GM12878 (cell line): ENCODE results near the gene RAB31. TPM values are rescaled to one million over a fixed set of nuclear protein-coding genes. Genes with fewer than 3 reads are reported as not detected.

Source experiments
- ATAC-seq: fragments of 200-7000 bp; cut with Tn5 transposase; 3 replicates; pipeline ENCODE4 v1.9.1; 2020; ENCODE audit warnings: mild to moderate bottlenecking, moderate library complexity
- BruUV-seq: library from RNA; stranded (reverse); fragments of 400-500 nt; replicated peaks from 2 replicates; lab custom pipeline; 2021; lab: Mats Ljungman, UMichigan
- CTCF ChIA-PET: fragments of 300-600 bp; sonication (Branson Sonifier 250); formaldehyde crosslinking; extraction: SDS; loops from one replicate; lab custom pipeline; 2021; ENCODE audit warnings: inconsistent platforms; lab: Yijun Ruan, JAX
- POLR2A ChIA-PET: fragments of 350-600 bp; formaldehyde crosslinking; extraction: SDS; loops from one replicate; lab custom pipeline; 2021; ENCODE audit warnings: inconsistent platforms; lab: Charles Lee
- RAD21 ChIA-PET: fragments of 300-600 bp; sonication (Branson Sonifier 250); formaldehyde crosslinking; loops from one replicate; lab custom pipeline; 2023; ENCODE audit warnings: antibody characterized with exemption; ENCODE audit not compliant: unreplicated experiment; lab: Charles Lee
- SMC1A ChIA-PET: fragments of 300-600 bp; sonication (Branson Sonifier 250); formaldehyde crosslinking; loops from one replicate; lab custom pipeline; 2023; ENCODE audit not compliant: unreplicated experiment, uncharacterized antibody; lab: Charles Lee
- DNase-seq: peaks from one replicate; pipeline ENCODE4 v3.0.0-alpha.2; 2011; ENCODE audit warnings: low read depth, low spot score
- FAIRE-seq: peaks from 3 replicates; lab custom pipeline; 2011; peaks lifted over from hg19 to GRCh38; lab: Jason Lieb, UNC
- H2AFZ ChIP-seq: 2 replicates; pipeline ENCODE4 v1.6.0; 2011; ENCODE audit warnings: low read depth, low read length, control low read depth; ENCODE audit not compliant: control insufficient read depth
- H3K27ac ChIP-seq: 2 replicates; pipeline ENCODE4 v1.5.1; 2011; ENCODE audit warnings: control low read depth; ENCODE audit not compliant: control insufficient read depth, insufficient read depth
- H3K27me3 ChIP-seq, 2 experiments: replicated peaks in 1 of 2; 2 replicates each; pipeline versions ENCODE4 v1.6.0 to v1.6.1; 2011; ENCODE audit warnings: low read length in 1 of 2; ENCODE audit not compliant: control insufficient read depth in 2 of 2, insufficient read depth in 2 of 2
- H3K36me3 ChIP-seq, 2 experiments: 2 replicates each; pipeline ENCODE4 v1.5.1; 2011; ENCODE audit warnings: low read length in 1 of 2; ENCODE audit not compliant: control insufficient read depth in 2 of 2, insufficient read depth in 2 of 2
- H3K4me1 ChIP-seq: 2 replicates; pipeline ENCODE4 v1.6.1; 2011; ENCODE audit warnings: mild to moderate bottlenecking, low read length, moderate library complexity, mixed read lengths; ENCODE audit not compliant: control insufficient read depth, insufficient read depth
- H3K4me2 ChIP-seq: 2 replicates; pipeline ENCODE4 v1.6.0; 2011; ENCODE audit warnings: control low read depth; ENCODE audit not compliant: control insufficient read depth, insufficient read depth
- H3K4me3 ChIP-seq: fragments of 200-600 bp; sonication (generic); 2 replicates; pipeline ENCODE4 v1.5.1; 2016
- H3K79me2 ChIP-seq: 2 replicates; pipeline ENCODE4 v1.6.0; 2011; ENCODE audit warnings: low read length; ENCODE audit not compliant: control insufficient read depth, insufficient read depth
- H3K9ac ChIP-seq: 2 replicates; pipeline ENCODE4 v1.8.0; 2011; ENCODE audit warnings: low read length, control low read depth, mixed read lengths; ENCODE audit not compliant: control insufficient read depth, insufficient read depth
- H3K9me3 ChIP-seq: replicated peaks from 3 replicates; pipeline ENCODE4 v1.5.1; 2011; ENCODE audit warnings: mild to moderate bottlenecking, low read length; ENCODE audit not compliant: control insufficient read depth, insufficient read depth
- H4K20me1 ChIP-seq: 2 replicates; pipeline ENCODE4 v1.6.0; 2011; ENCODE audit not compliant: control insufficient read depth, insufficient read depth
- BACH1 ChIP-seq: fragments of 450-650 bp; IDR thresholded peaks from 2 replicates; pipeline ENCODE4 v1.6.1; 2017; ENCODE audit warnings: mild to moderate bottlenecking, borderline replicate concordance
- BCL11A ChIP-seq: IDR thresholded peaks from 2 replicates; pipeline ENCODE4 v1.6.1; 2011; ENCODE audit warnings: low read depth, low read length
- BMI1 ChIP-seq: fragments of 450-650 bp; IDR thresholded peaks from 2 replicates; pipeline ENCODE4 v1.6.1; 2016; ENCODE audit warnings: mild to moderate bottlenecking, moderate library complexity, borderline replicate concordance
- CBX3 ChIP-seq: fragments of 200-600 bp; sonication (generic); IDR thresholded peaks from 2 replicates; pipeline ENCODE4 v1.6.1; 2016; ENCODE audit warnings: low read depth, borderline replicate concordance
- CREB1 ChIP-seq: IDR thresholded peaks from 2 replicates; pipeline ENCODE4 v1.6.1; 2012; ENCODE audit warnings: low read depth, mild to moderate bottlenecking, inconsistent platforms
- DPF2 ChIP-seq: fragments of 450-650 bp; IDR thresholded peaks from 2 replicates; pipeline ENCODE4 v1.6.1; 2017; ENCODE audit warnings: mild to moderate bottlenecking
- HDAC6 ChIP-seq: fragments of 200-600 bp; sonication (generic); IDR thresholded peaks from one replicate; pipeline ENCODE4 v1.8.0; 2017; ENCODE audit warnings: antibody characterized with exemption; ENCODE audit not compliant: unreplicated experiment
- IKZF2 ChIP-seq, 2 experiments: fragments of 450-650 bp; IDR thresholded peaks; 2 replicates each; pipeline ENCODE4 v1.6.1; 2017; ENCODE audit warnings: mild to moderate bottlenecking in 2 of 2, moderate library complexity in 2 of 2
- KDM1A ChIP-seq: fragments of 200-600 bp; sonication (generic); IDR thresholded peaks from 2 replicates; pipeline ENCODE4 v1.6.1; 2016; ENCODE audit warnings: borderline replicate concordance
- MYC ChIP-seq: IDR thresholded peaks from 2 replicates; pipeline ENCODE4 v1.6.1; 2011; ENCODE audit warnings: mild to moderate bottlenecking, low read length, moderate library complexity, inconsistent platforms; ENCODE audit not compliant: insufficient read depth, insufficient replicate concordance, insufficient read length, severe bottlenecking
- NBN ChIP-seq: fragments of 450-650 bp; IDR thresholded peaks from 2 replicates; pipeline ENCODE4 v1.6.1; 2016
- RAD21 ChIP-seq: IDR thresholded peaks from 2 replicates; pipeline ENCODE4 v1.6.1; 2011; ENCODE audit warnings: mild to moderate bottlenecking, low read depth, low read length, moderate library complexity; ENCODE audit not compliant: insufficient read depth
- SMAD5 ChIP-seq: IDR thresholded peaks from 2 replicates; pipeline ENCODE4 v1.6.1; 2016; ENCODE audit warnings: antibody characterized with exemption, low read depth
- TARDBP ChIP-seq: IDR thresholded peaks from 2 replicates; pipeline ENCODE4 v1.6.1; 2016; ENCODE audit warnings: borderline replicate concordance
- WGBS: methylation state at CpG from one replicate; pipeline ENCODE4 v1.1.6; 2016; ENCODE audit warnings: low lambda C conversion rate; ENCODE audit not compliant: insufficient replicate concordance, insufficient coverage; ENCODE audit errors: missing lambda C conversion rate; 5-methylcytosine and 5-hydroxymethylcytosine counted together
- in situ Hi-C: fragments of 300-500 bp; cut with MboI; formaldehyde crosslinking; loops from 9 replicates; pipeline ENCODE4 v1.14.3; 2018; ENCODE audit warnings: mixed read lengths
- intact Hi-C: fragments of 100-400 bp; cut with micrococcal nuclease; formaldehyde crosslinking; loops from one replicate; pipeline ENCODE4 v1.14.2; 2022; ENCODE audit not compliant: unreplicated experiment
- polyA plus RNA-seq, 11 experiments: library from polyadenylated mRNA; depleted of rRNA in 4 of 11; unstranded in 6 of 11; stranded (reverse) in 5 of 11; fragments of >200 nt; fragmentation: Nextera tagmentation in 4 of 11; fragmentation: Illumina TruSeq in 1 of 11; extraction: Ambion mirVana in 4 of 11; extraction: Trizol in 1 of 11; gene quantifications; 1 replicate in 1 of 11; 2 replicates in 10 of 11; pipeline versions ENCODE4 v1.2.1 to v1.2.3, GENCODE V29; 2011 to 2016; ENCODE audit warnings: inconsistent platforms in 2 of 11, missing spikeins in 2 of 11, low read depth in 1 of 11
- total RNA-seq, 4 experiments: library from RNA; depleted of rRNA in 3 of 4; stranded (reverse); fragments of >200 nt in 3 of 4; fragmentation: Illumina TruSeq in 1 of 4; extraction: Trizol in 1 of 4; gene quantifications; 2 replicates each; pipeline versions ENCODE4 v1.2.1 to v1.2.3, GENCODE V29; 2013 to 2021
- TF ChIP-seq, protein P1 (sequence below): IDR thresholded peaks from 2 replicates; pipeline ENCODE4 v1.6.1; 2012; ENCODE audit warnings: mild to moderate bottlenecking, low read depth, low read length
- TF ChIP-seq, protein P2 (sequence below): IDR thresholded peaks from 2 replicates; pipeline ENCODE4 v1.6.1; 2011; ENCODE audit warnings: low read depth, mild to moderate bottlenecking, low read length, moderate library complexity, borderline replicate concordance; ENCODE audit errors: extremely low read depth

Gene RAB31
- total and polyA plus RNA-seq, 10 of the 15 experiments (the other 5 are each of a cell fraction or from before 2014, with no cell fraction given): 0.80 to 23.3 (median 12.2) TPM

DNA sequence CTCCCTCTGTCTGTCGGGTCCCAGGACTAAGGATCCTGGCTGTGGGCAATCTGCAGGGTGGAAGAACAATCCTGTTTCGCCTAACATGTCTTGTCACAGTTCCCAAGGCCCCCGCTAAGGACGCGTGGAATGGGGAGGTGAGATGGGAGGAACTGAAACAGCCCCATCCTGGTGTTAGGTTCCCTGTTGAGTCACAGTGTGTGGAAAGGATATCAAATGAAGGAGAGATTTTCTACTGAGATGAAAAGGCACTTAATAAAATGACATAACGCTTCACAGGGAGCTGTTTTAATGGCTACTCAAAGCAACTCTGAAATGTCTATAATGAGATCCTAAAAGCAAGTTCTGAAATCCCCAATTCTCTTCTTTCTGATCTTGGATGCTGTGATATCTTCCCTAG, 52.5 kb downstream of the RAB31 start:
- intact Hi-C loops (no loop called here), in situ Hi-C loops (no loop called here)
- no peaks in the 10 kb centered on the region for H3K27me3 ChIP-seq
- H3K4me2 ChIP-seq: no peak overlapping the region
- BruUV-seq: no TSS peak
- no peaks in the 10 kb centered on the region for H3K9me3 ChIP-seq
- TF ChIP-seq CBX3 (no peak), BCL11A (no peak), RAD21 (no peak), KDM1A (no peak), BACH1 (no peak), HDAC6 (no peak), CREB1 (no peak), TARDBP (no peak), NBN (no peak), SMAD5 (no peak), DPF2 (no peak), BMI1 (no peak), MYC (no peak), IKZF2 (IDR thresholded peaks at IDR 0.05) (no peak)
- TF ChIP-seq, protein P1, sequence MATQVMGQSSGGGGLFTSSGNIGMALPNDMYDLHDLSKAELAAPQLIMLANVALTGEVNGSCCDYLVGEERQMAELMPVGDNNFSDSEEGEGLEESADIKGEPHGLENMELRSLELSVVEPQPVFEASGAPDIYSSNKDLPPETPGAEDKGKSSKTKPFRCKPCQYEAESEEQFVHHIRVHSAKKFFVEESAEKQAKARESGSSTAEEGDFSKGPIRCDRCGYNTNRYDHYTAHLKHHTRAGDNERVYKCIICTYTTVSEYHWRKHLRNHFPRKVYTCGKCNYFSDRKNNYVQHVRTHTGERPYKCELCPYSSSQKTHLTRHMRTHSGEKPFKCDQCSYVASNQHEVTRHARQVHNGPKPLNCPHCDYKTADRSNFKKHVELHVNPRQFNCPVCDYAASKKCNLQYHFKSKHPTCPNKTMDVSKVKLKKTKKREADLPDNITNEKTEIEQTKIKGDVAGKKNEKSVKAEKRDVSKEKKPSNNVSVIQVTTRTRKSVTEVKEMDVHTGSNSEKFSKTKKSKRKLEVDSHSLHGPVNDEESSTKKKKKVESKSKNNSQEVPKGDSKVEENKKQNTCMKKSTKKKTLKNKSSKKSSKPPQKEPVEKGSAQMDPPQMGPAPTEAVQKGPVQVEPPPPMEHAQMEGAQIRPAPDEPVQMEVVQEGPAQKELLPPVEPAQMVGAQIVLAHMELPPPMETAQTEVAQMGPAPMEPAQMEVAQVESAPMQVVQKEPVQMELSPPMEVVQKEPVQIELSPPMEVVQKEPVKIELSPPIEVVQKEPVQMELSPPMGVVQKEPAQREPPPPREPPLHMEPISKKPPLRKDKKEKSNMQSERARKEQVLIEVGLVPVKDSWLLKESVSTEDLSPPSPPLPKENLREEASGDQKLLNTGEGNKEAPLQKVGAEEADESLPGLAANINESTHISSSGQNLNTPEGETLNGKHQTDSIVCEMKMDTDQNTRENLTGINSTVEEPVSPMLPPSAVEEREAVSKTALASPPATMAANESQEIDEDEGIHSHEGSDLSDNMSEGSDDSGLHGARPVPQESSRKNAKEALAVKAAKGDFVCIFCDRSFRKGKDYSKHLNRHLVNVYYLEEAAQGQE: no peak
- TF ChIP-seq, protein P2, sequence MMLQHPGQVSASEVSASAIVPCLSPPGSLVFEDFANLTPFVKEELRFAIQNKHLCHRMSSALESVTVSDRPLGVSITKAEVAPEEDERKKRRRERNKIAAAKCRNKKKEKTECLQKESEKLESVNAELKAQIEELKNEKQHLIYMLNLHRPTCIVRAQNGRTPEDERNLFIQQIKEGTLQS: no peak
- TF ChIP-seq, all 136 proteins: peak for 0
- no peak overlapping the region for H3K4me3 ChIP-seq
- ChIA-PET RAD21 (no interaction called here), POLR2A (no interaction called here), CTCF (no interaction called here), SMC1A (no interaction called here)
- no peak for FAIRE-seq
- no peak overlapping the region for H3K27ac ChIP-seq
- no peaks in the 10 kb centered on the region for H4K20me1 ChIP-seq
- no peaks in the 10 kb centered on the region for H3K79me2 ChIP-seq
- H3K4me1 ChIP-seq: no peaks in the 10 kb centered on the region
- H2AFZ ChIP-seq: no peak overlapping the region
- 74% methylated on average over 6 of the region's 6 CpGs for WGBS
- no peak overlapping the region for H3K9ac ChIP-seq
- no peaks in the 10 kb centered on the region for H3K36me3 ChIP-seq
- ATAC-seq: no peak
- DNase-seq: no peak
